ENCODE data around the gene FBXO2.

The FBXO2 gene

GRCh38 chr1:11693917-11694316, 39.7 kb upstream of the FBXO2 start:
- Histone ChIP-seq H3K27ac (ENCODE audit: insufficient read depth, low read depth, low read length, poor library complexity, severe bottlenecking) (no peak overlapping the region), H3K27me3 (ENCODE audit: control insufficient read depth, insufficient read depth, low read length, poor library complexity, severe bottlenecking) (peaks cover 19% of the 10 kb centered on the region), H3K4me1 (ENCODE audit: control insufficient read depth, insufficient read depth, low read length) (peaks cover 22% of the 10 kb centered on the region), H3K4me3 (ENCODE audit: insufficient read depth, low read depth, low read length) (no peak overlapping the region), H3K9me3 (ENCODE audit: control insufficient read depth, low read length) (no peaks in the 10 kb centered on the region), H3K36me3 (ENCODE audit: control insufficient read depth, insufficient read depth, low read length) (no peaks in the 10 kb centered on the region)
- WGBS, 2 experiments, result 55 to 64% methylated on average over 5 of the region's 5 CpGs

GRCh38 chr1:11693024-11693590, 38.9 kb upstream of the FBXO2 start:
- H3K4me3 ChIP-seq (ENCODE audit: insufficient read depth, low read depth, low read length), result peak overlapping the region; percentile 75
- no peaks in the 10 kb centered on the region for H3K9me3 ChIP-seq (ENCODE audit: control insufficient read depth, low read length)

GRCh38 chr1:11691928-11692711, 37.9 kb upstream of the FBXO2 start:
- Histone ChIP-seq H3K27ac (ENCODE audit: insufficient read depth, low read depth, low read length, poor library complexity, severe bottlenecking) (peak overlapping the region; percentile 1), H3K27me3 (ENCODE audit: control insufficient read depth, insufficient read depth, low read length, poor library complexity, severe bottlenecking) (peaks cover 19% of the 10 kb centered on the region), H3K36me3 (ENCODE audit: control insufficient read depth, insufficient read depth, low read length) (no peaks in the 10 kb centered on the region), H3K4me1 (ENCODE audit: control insufficient read depth, insufficient read depth, low read length) (peaks cover 22% of the 10 kb centered on the region), H3K4me3 (ENCODE audit: insufficient read depth, low read depth, low read length) (peak overlapping the region; percentile 75), H3K9me3 (ENCODE audit: control insufficient read depth, low read length) (no peaks in the 10 kb centered on the region)
- WGBS, 2 experiments, result 1% methylated on average over 64 of the region's 64 CpGs

More at GRCh38 chr1:11693024-11693590, 38.9 kb upstream of the FBXO2 start:
- Histone ChIP-seq H3K27ac (ENCODE audit: insufficient read depth, low read depth, low read length, poor library complexity, severe bottlenecking) (no peak overlapping the region), H3K27me3 (ENCODE audit: control insufficient read depth, insufficient read depth, low read length, poor library complexity, severe bottlenecking) (peaks cover 19% of the 10 kb centered on the region), H3K36me3 (ENCODE audit: control insufficient read depth, insufficient read depth, low read length) (no peaks in the 10 kb centered on the region), H3K4me1 (ENCODE audit: control insufficient read depth, insufficient read depth, low read length) (peaks cover 22% of the 10 kb centered on the region)
- 59 to 60% methylated on average over 6 of the region's 6 CpGs for WGBS, 2 experiments

- peaks cover 22% of the 10 kb centered on the region for H3K4me1 ChIP-seq (ENCODE audit: control insufficient read depth, insufficient read depth, low read length)
- 0% methylated on average over 76 to 78 of the region's 78 CpGs for whole genome bisulfite sequencing, 2 experiments
- H3K4me3 ChIP-seq (ENCODE audit: insufficient read depth, low read depth, low read length), result peak within 1 kb of the TSS; percentile 75
- peaks cover 19% of the 10 kb centered on the region for H3K27me3 ChIP-seq (ENCODE audit: control insufficient read depth, insufficient read depth, low read length, poor library complexity, severe bottlenecking)
- H3K9me3 ChIP-seq (ENCODE audit: control insufficient read depth, low read length), result no peaks in the 10 kb centered on the region
- H3K36me3 ChIP-seq (ENCODE audit: control insufficient read depth, insufficient read depth, low read length), result no peaks in the 10 kb centered on the region
- H3K27ac ChIP-seq (ENCODE audit: insufficient read depth, low read depth, low read length, poor library complexity, severe bottlenecking), result peak within 1 kb of the TSS; percentile 97
Observed at GRCh38 chr1:11691302-11691914, 37.2 kb upstream of the FBXO2 start, which contains the start of gene DRAXIN. Gene DRAXIN, plus strand, starts transcription at chr1:11691710. Its CDS starts 14,549 bp downstream, at chr1:11706259.

GRCh38 chr1:11690397-11691301, 36.4 kb upstream of the FBXO2 start:
- H3K27me3 ChIP-seq (ENCODE audit: control insufficient read depth, insufficient read depth, low read length, poor library complexity, severe bottlenecking), result peaks cover 19% of the 10 kb centered on the region
- no peaks in the 10 kb centered on the region for H3K9me3 ChIP-seq (ENCODE audit: control insufficient read depth, low read length)
- peaks cover 22% of the 10 kb centered on the region for H3K4me1 ChIP-seq (ENCODE audit: control insufficient read depth, insufficient read depth, low read length)
- WGBS, 2 experiments, result 1% methylated on average over 64 of the region's 64 CpGs
- H3K36me3 ChIP-seq (ENCODE audit: control insufficient read depth, insufficient read depth, low read length), result no peaks in the 10 kb centered on the region
- H3K4me3 ChIP-seq (ENCODE audit: insufficient read depth, low read depth, low read length), result peak overlapping the region; percentile 75
- peak overlapping the region; percentile 97 for H3K27ac ChIP-seq (ENCODE audit: insufficient read depth, low read depth, low read length, poor library complexity, severe bottlenecking)

- WGBS, 2 experiments, result 93 to 94% methylated on average over 4 of the region's 4 CpGs
- H3K27me3 ChIP-seq (ENCODE audit: control insufficient read depth, insufficient read depth, low read length, poor library complexity, severe bottlenecking), result peaks cover 16% of the 10 kb centered on the region
- H3K27ac ChIP-seq (ENCODE audit: insufficient read depth, low read depth, low read length, poor library complexity, severe bottlenecking), result no peak overlapping the region
Observed at GRCh38 chr1:11688506-11688905, 34.3 kb upstream of the FBXO2 start.

GRCh38 chr1:11685210-11685752, 31.1 kb upstream of the FBXO2 start:
- H3K4me1 ChIP-seq (ENCODE audit: control insufficient read depth, insufficient read depth, low read length), result peaks cover 26% of the 10 kb centered on the region
- H3K36me3 ChIP-seq (ENCODE audit: control insufficient read depth, insufficient read depth, low read length), result no peaks in the 10 kb centered on the region
- H3K4me3 ChIP-seq (ENCODE audit: insufficient read depth, low read depth, low read length), result no peak overlapping the region
- H3K27me3 ChIP-seq (ENCODE audit: control insufficient read depth, insufficient read depth, low read length, poor library complexity, severe bottlenecking), result no peaks in the 10 kb centered on the region
- no peak overlapping the region for H3K27ac ChIP-seq (ENCODE audit: insufficient read depth, low read depth, low read length, poor library complexity, severe bottlenecking)
- 92 to 93% methylated on average over 7 of the region's 7 CpGs for WGBS, 2 experiments
- no peaks in the 10 kb centered on the region for H3K9me3 ChIP-seq (ENCODE audit: control insufficient read depth, low read length)

More at GRCh38 chr1:11688506-11688905, 34.3 kb upstream of the FBXO2 start:
- Histone ChIP-seq H3K4me3 (ENCODE audit: insufficient read depth, low read depth, low read length) (no peak overlapping the region), H3K9me3 (ENCODE audit: control insufficient read depth, low read length) (no peaks in the 10 kb centered on the region), H3K4me1 (ENCODE audit: control insufficient read depth, insufficient read depth, low read length) (peaks cover 15% of the 10 kb centered on the region), H3K36me3 (ENCODE audit: control insufficient read depth, insufficient read depth, low read length) (no peaks in the 10 kb centered on the region)

GRCh38 chr1:11684070-11684469, 29.8 kb upstream of the FBXO2 start:
- Histone ChIP-seq H3K36me3 (ENCODE audit: control insufficient read depth, insufficient read depth, low read length) (no peaks in the 10 kb centered on the region), H3K4me3 (ENCODE audit: insufficient read depth, low read depth, low read length) (no peak overlapping the region), H3K9me3 (ENCODE audit: control insufficient read depth, low read length) (no peaks in the 10 kb centered on the region), H3K27ac (ENCODE audit: insufficient read depth, low read depth, low read length, poor library complexity, severe bottlenecking) (no peak overlapping the region), H3K27me3 (ENCODE audit: control insufficient read depth, insufficient read depth, low read length, poor library complexity, severe bottlenecking) (no peaks in the 10 kb centered on the region), H3K4me1 (ENCODE audit: control insufficient read depth, insufficient read depth, low read length) (peaks cover 19% of the 10 kb centered on the region)
- 81% methylated on average over 7 of the region's 7 CpGs for WGBS, 2 experiments

GRCh38 chr1:11682799-11683198, 28.6 kb upstream of the FBXO2 start:
- Histone ChIP-seq H3K27me3 (ENCODE audit: control insufficient read depth, insufficient read depth, low read length, poor library complexity, severe bottlenecking) (no peaks in the 10 kb centered on the region), H3K9me3 (ENCODE audit: control insufficient read depth, low read length) (no peaks in the 10 kb centered on the region), H3K4me3 (ENCODE audit: insufficient read depth, low read depth, low read length) (no peak overlapping the region), H3K4me1 (ENCODE audit: control insufficient read depth, insufficient read depth, low read length) (peaks cover 19% of the 10 kb centered on the region), H3K27ac (ENCODE audit: insufficient read depth, low read depth, low read length, poor library complexity, severe bottlenecking) (no peak overlapping the region), H3K36me3 (ENCODE audit: control insufficient read depth, insufficient read depth, low read length) (no peaks in the 10 kb centered on the region)
- 6% methylated on average over 1 of the region's 1 CpG for WGBS, 2 experiments

All from ectodermal cell (in vitro differentiated cells).